K562 (cell line): ENCODE data around the gene MMP28. TPM values are rescaled to one million over a fixed set of nuclear protein-coding genes. Genes with fewer than 3 reads are reported as not detected.
A peak's percentile ranks its signal among the peaks of the same experiment; 100 is the strongest.

Source experiments
- CXXC5 ChIP-seq: fragments of 250-450 bp; sonication (Bioruptor Pico); IDR thresholded peaks from 2 replicates; pipeline ENCODE4 v1.8.0; 2022; ENCODE audit warnings: inconsistent platforms, mild to moderate bottlenecking, moderate library complexity
- FOXP1 ChIP-seq: sonication (generic); formaldehyde crosslinking; IDR thresholded peaks from 2 replicates; pipeline ENCODE4 v1.8.0; 2022; ENCODE audit warnings: mild to moderate bottlenecking, missing genetic modification reagents
- NRF1 ChIP-seq, 2 experiments: fragments of 450-650 bp; IDR thresholded peaks in 1 of 2; conservative IDR thresholded peaks in 1 of 2; 2 replicates each; pipeline ENCODE4 v1.6.1; 2014; ENCODE audit warnings: mild to moderate bottlenecking in 2 of 2
- TGIF2 ChIP-seq: sonication (generic); formaldehyde crosslinking; IDR thresholded peaks from 2 replicates; pipeline ENCODE4 v1.8.1; 2022; ENCODE audit warnings: mild to moderate bottlenecking, missing genetic modification reagents, moderate library complexity
- USF1 ChIP-seq: sonication (generic); formaldehyde crosslinking; IDR thresholded peaks from 2 replicates; pipeline ENCODE4 v1.9.0; 2022; ENCODE audit warnings: mild to moderate bottlenecking, missing genetic modification reagents
- USF2 ChIP-seq: sonication (generic); formaldehyde crosslinking; IDR thresholded peaks from 2 replicates; pipeline ENCODE4 v1.5.0; 2020; ENCODE audit warnings: missing genetic modification reagents
- ZNF174 ChIP-seq: fragments of 250-450 bp; sonication (Bioruptor Pico); IDR thresholded peaks from 2 replicates; pipeline ENCODE4 v1.4.0; 2020; ENCODE audit warnings: mild to moderate bottlenecking
- ZNF282 ChIP-seq: sonication (generic); formaldehyde crosslinking; IDR thresholded peaks from 2 replicates; pipeline ENCODE4 v1.8.1; 2023; ENCODE audit warnings: missing genetic modification reagents
- polyA plus RNA-seq, 8 experiments: library from polyadenylated mRNA; depleted of rRNA in 4 of 8; stranded (reverse) in 5 of 8; unstranded in 3 of 8; fragments of >200 nt; fragmentation: Nextera tagmentation in 2 of 8; fragmentation: Illumina TruSeq in 1 of 8; extraction: Ambion mirVana in 2 of 8; extraction: Trizol in 1 of 8; gene quantifications; 2 replicates each; pipeline versions ENCODE4 v1.2.1 to v1.2.3, GENCODE V29; 2011 to 2014; ENCODE audit warnings: inconsistent platforms in 1 of 8, missing spikeins in 1 of 8
- total RNA-seq, 7 experiments: library from RNA; depleted of rRNA in 6 of 7; stranded (reverse); fragments of >200 nt in 6 of 7; fragmentation: Illumina TruSeq in 2 of 7; extraction: Trizol in 2 of 7; gene quantifications; 2 replicates each; pipeline versions ENCODE4 v1.2.1 to v1.2.3, GENCODE V29; 2011 to 2021; ENCODE audit warnings: low replicate concordance in 1 of 7
- TF ChIP-seq, protein P1 (sequence below): fragments of 250-450 bp; sonication (Bioruptor Pico); IDR thresholded peaks from 2 replicates; pipeline ENCODE4 v1.4.0; 2020; ENCODE audit warnings: mild to moderate bottlenecking
- TF ChIP-seq, protein P2 (sequence below), 3 experiments: IDR thresholded peaks in 2 of 3; conservative IDR thresholded peaks in 1 of 3; 2 replicates each; pipeline ENCODE4 v1.5.1; 2011 to 2012; ENCODE audit warnings: low read length in 3 of 3, mild to moderate bottlenecking in 3 of 3, control low read depth in 2 of 3, improper control_type of control experiment in 1 of 3, inconsistent platforms in 1 of 3, low read depth in 1 of 3, mixed read lengths in 1 of 3, moderate library complexity in 1 of 3; ENCODE audit not compliant: insufficient read depth in 2 of 3
- TF ChIP-seq, protein P3 (sequence below), 3 experiments: fragments of 200-800 bp in 1 of 3; fragments of 250-450 bp in 1 of 3; fragments of 450-650 bp in 1 of 3; sonication (Bioruptor Pico) in 1 of 3; sonication (Bioruptor generic) in 1 of 3; formaldehyde crosslinking in 1 of 3; IDR thresholded peaks; 2 replicates each; pipeline versions ENCODE4 v1.6.1 to v1.8.0; 2016 to 2022; ENCODE audit warnings: mild to moderate bottlenecking in 2 of 3, missing genetic modification characterization in 2 of 3, missing compliant biosample characterization in 1 of 3, moderate library complexity in 1 of 3
- TF ChIP-seq, protein P4 (sequence below), 2 experiments: IDR thresholded peaks; 2 replicates each; pipeline ENCODE4 v1.6.1; 2011; ENCODE audit warnings: borderline replicate concordance in 1 of 2, control low read depth in 1 of 2, low read depth in 1 of 2, low read length in 1 of 2, mild to moderate bottlenecking in 1 of 2, mixed read lengths in 1 of 2, moderate library complexity in 1 of 2; ENCODE audit not compliant: insufficient read depth in 1 of 2, insufficient read length in 1 of 2, poor library complexity in 1 of 2, severe bottlenecking in 1 of 2; ENCODE audit errors: extremely low read depth in 1 of 2

Gene MMP28
- total and polyA plus RNA-seq, 9 of the 15 experiments (the other 6 are each of a cell fraction or from before 2014, with no cell fraction given) = not detected

DNA sequence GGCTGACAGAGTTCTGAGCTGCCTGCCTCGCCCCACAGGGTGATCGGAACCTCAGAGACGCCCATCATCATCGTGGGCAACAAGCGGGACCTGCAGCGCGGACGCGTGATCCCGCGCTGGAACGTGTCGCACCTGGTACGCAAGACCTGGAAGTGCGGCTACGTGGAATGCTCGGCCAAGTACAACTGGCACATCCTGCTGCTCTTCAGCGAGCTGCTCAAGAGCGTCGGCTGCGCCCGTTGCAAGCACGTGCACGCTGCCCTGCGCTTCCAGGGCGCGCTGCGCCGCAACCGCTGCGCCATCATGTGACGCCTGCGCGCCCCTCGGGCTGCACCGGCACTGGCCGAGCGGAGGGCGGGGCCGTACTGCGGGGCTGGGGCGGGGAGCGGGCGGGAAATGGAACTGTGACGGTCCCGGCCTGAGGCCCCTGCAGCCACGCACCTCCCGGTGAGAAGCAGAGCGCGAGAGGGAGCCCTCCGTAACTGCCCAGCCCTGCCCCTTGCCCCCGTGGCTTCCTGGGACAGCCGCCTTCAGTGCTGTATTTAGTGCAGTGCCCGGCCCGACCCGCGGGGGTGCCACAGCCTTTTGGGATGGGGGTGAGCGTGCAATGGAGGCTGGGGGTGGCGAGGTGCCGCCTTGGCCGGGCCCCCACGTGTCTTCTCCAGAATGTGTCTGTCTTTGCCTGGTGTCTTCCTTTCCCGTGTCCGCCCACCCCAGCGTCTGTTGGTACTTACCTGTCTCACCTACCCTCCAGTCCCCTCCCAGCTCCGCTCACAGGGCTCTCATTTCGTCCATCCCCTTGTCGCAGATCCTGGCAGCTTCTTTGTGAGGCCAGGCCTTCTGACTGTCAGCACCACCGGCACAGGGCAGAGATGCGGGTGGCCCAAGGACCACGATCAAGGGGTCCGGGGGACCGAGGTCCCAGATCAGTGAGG is 54.2 kb downstream of the MMP28 start (continued):
- TF ChIP-seq, protein P1, sequence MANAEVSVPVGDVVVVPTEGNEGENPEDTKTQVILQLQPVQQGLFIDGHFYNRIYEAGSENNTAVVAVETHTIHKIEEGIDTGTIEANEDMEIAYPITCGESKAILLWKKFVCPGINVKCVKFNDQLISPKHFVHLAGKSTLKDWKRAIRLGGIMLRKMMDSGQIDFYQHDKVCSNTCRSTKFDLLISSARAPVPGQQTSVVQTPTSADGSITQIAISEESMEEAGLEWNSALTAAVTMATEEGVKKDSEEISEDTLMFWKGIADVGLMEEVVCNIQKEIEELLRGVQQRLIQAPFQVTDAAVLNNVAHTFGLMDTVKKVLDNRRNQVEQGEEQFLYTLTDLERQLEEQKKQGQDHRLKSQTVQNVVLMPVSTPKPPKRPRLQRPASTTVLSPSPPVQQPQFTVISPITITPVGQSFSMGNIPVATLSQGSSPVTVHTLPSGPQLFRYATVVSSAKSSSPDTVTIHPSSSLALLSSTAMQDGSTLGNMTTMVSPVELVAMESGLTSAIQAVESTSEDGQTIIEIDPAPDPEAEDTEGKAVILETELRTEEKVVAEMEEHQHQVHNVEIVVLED = peak; percentile 48; the same call in 1 of the 2 replicates
- peak; percentile 23 to 49; a peak in 1 of 4 replicates for TF ChIP-seq NRF1 (conservative IDR thresholded peaks at IDR 0.05 in 1 of 2, IDR thresholded peaks at IDR 0.05 in 1 of 2)
- TF ChIP-seq CXXC5 = peak; percentile 64
- TF ChIP-seq, protein P2, sequence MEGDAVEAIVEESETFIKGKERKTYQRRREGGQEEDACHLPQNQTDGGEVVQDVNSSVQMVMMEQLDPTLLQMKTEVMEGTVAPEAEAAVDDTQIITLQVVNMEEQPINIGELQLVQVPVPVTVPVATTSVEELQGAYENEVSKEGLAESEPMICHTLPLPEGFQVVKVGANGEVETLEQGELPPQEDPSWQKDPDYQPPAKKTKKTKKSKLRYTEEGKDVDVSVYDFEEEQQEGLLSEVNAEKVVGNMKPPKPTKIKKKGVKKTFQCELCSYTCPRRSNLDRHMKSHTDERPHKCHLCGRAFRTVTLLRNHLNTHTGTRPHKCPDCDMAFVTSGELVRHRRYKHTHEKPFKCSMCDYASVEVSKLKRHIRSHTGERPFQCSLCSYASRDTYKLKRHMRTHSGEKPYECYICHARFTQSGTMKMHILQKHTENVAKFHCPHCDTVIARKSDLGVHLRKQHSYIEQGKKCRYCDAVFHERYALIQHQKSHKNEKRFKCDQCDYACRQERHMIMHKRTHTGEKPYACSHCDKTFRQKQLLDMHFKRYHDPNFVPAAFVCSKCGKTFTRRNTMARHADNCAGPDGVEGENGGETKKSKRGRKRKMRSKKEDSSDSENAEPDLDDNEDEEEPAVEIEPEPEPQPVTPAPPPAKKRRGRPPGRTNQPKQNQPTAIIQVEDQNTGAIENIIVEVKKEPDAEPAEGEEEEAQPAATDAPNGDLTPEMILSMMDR (IDR thresholded peaks at IDR 0.05 in 2 of 3, conservative IDR thresholded peaks at IDR 0.05 in 1 of 3; ENCODE audit: insufficient read depth in 2 of 3, low read depth in 1 of 3, low read length in 3 of 3) = peak in 1 of 3 experiments; percentile 13; a peak in 1 of 6 replicates
- peak; percentile 65 for TF ChIP-seq USF2 (CRISPR knock-in tag)
- TF ChIP-seq, protein P3, sequence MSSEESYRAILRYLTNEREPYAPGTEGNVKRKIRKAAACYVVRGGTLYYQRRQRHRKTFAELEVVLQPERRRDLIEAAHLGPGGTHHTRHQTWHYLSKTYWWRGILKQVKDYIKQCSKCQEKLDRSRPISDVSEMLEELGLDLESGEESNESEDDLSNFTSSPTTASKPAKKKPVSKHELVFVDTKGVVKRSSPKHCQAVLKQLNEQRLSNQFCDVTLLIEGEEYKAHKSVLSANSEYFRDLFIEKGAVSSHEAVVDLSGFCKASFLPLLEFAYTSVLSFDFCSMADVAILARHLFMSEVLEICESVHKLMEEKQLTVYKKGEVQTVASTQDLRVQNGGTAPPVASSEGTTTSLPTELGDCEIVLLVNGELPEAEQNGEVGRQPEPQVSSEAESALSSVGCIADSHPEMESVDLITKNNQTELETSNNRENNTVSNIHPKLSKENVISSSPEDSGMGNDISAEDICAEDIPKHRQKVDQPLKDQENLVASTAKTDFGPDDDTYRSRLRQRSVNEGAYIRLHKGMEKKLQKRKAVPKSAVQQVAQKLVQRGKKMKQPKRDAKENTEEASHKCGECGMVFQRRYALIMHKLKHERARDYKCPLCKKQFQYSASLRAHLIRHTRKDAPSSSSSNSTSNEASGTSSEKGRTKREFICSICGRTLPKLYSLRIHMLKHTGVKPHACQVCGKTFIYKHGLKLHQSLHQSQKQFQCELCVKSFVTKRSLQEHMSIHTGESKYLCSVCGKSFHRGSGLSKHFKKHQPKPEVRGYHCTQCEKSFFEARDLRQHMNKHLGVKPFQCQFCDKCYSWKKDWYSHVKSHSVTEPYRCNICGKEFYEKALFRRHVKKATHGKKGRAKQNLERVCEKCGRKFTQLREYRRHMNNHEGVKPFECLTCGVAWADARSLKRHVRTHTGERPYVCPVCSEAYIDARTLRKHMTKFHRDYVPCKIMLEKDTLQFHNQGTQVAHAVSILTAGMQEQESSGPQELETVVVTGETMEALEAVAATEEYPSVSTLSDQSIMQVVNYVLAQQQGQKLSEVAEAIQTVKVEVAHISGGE (CRISPR knock-in tag; IDR thresholded peaks at IDR 0.05) = no peak
- no peak for TF ChIP-seq FOXP1 (CRISPR knock-in tag)
- TF ChIP-seq ZNF282 = no peak
- no peak for TF ChIP-seq TGIF2
- TF ChIP-seq, protein P4, sequence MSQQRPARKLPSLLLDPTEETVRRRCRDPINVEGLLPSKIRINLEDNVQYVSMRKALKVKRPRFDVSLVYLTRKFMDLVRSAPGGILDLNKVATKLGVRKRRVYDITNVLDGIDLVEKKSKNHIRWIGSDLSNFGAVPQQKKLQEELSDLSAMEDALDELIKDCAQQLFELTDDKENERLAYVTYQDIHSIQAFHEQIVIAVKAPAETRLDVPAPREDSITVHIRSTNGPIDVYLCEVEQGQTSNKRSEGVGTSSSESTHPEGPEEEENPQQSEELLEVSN (IDR thresholded peaks at IDR 0.05; ENCODE audit: borderline replicate concordance in 1 of 2, extremely low read depth in 1 of 2, insufficient read depth in 1 of 2, insufficient read length in 1 of 2, low read depth in 1 of 2, low read length in 1 of 2, poor library complexity in 1 of 2, severe bottlenecking in 1 of 2) = peak; percentile 89 to 95
- no peak for TF ChIP-seq ZNF174 (CRISPR knock-in tag)
- peak; percentile 61 for TF ChIP-seq USF1 (CRISPR knock-in tag)
- TF ChIP-seq, all 486 proteins: peak for 11
